Immature natural killer cell (primary cell): ENCODE data around the gene MYRF. TPM values are rescaled to one million over a fixed set of nuclear protein-coding genes. Genes with fewer than 3 reads are reported as not detected.
A peak's percentile ranks its signal among the peaks of the same experiment; 100 is the strongest.

Source experiments
- DNase-seq, 3 donors: peaks; one replicate each; pipeline ENCODE4 v3.0.0; 2022; ENCODE audit warnings: mixed read lengths in 1 of 3
- H3K27ac Mint-ChIP-seq, 6 donors: one replicate each; pipeline ENCODE4 v1.8.0; 2020; ENCODE audit warnings: mixed read lengths in 6 of 6, mild to moderate bottlenecking in 5 of 6, inconsistent platforms in 4 of 6, moderate library complexity in 3 of 6
- H3K27me3 Mint-ChIP-seq, 3 donors: one replicate each; pipeline ENCODE4 v1.8.0; 2020 to 2021; ENCODE audit warnings: low read depth in 3 of 3, mild to moderate bottlenecking in 3 of 3, mixed read lengths in 3 of 3, moderate library complexity in 3 of 3, inconsistent platforms in 1 of 3
- H3K36me3 Mint-ChIP-seq, 3 donors: one replicate each; pipeline ENCODE4 v1.8.0; 2020; ENCODE audit warnings: mixed read lengths in 3 of 3, inconsistent platforms in 2 of 3, mild to moderate bottlenecking in 2 of 3
- H3K4me1 Mint-ChIP-seq, 2 donors: one replicate each; pipeline ENCODE4 v1.8.0; 2020; ENCODE audit warnings: inconsistent platforms in 2 of 2, mild to moderate bottlenecking in 2 of 2, mixed read lengths in 2 of 2, moderate library complexity in 1 of 2
- H3K4me3 Mint-ChIP-seq, 5 donors: one replicate each; pipeline ENCODE4 v1.8.0; 2020; ENCODE audit warnings: mild to moderate bottlenecking in 5 of 5, mixed read lengths in 5 of 5, inconsistent platforms in 3 of 5, moderate library complexity in 3 of 5
- H3K9me3 Mint-ChIP-seq, 6 donors: one replicate each; pipeline ENCODE4 v1.8.0; 2020; ENCODE audit warnings: mild to moderate bottlenecking in 6 of 6, mixed read lengths in 6 of 6, inconsistent platforms in 4 of 6, moderate library complexity in 3 of 6
- polyA plus RNA-seq, 3 donors: library from polyadenylated mRNA; unstranded; fragments of 300-500 nt; fragmentation: Illumina TruSeq; gene quantifications; one replicate each; pipeline ENCODE4 v1.2.3, GENCODE V29; 2021

The MYRF gene
- polyA plus RNA-seq, 3 donors from 2014 or later: 0.43 to 2.4 TPM; not detected in 1

DNA sequence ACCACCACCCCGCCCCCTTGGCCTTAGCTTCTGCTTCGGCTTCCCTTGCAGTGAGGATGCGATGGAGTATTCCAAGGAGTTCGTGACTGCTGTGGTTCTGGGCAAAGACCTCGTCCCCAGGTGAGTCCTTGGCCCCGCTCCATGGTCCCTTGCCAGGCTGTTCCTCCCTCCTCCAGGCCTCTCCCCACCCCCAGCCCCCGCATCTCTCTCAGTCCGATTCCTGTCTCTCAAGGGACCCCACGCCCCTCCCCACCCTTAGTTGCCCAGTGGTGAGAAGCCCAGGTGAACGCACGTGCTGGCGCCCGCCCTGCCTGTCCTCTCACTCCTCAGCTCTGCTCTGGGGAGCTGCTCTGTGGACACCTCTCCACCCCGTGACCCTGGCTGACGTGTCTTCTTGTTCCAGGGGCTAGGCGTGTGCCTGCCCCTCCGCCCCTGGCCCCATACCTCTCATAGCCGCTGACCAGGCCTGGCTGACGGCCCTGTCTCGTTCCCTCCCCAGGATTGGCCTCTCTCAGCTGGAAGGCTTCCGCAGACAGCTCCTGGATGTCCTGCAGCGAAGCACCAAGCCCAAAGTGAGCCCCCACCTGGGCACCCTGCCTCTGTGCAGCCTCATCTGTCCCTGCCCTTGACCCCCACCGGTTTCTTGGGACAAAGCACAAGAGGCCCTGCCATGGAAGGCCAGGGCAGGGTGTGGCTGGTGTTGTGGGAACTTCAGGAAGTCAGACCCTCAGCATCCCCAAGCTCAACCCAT, 14.6 kb upstream of the MYRF start:
- no peak overlapping the region for H3K27ac Mint-ChIP-seq
- no peak overlapping the region for H3K4me3 Mint-ChIP-seq
- H3K36me3 Mint-ChIP-seq: no peaks in the 10 kb centered on the region
- H3K27me3 Mint-ChIP-seq: peaks cover 0 to 2% (median 2%) of the 10 kb centered on the region in 3 donors
- H3K4me1 Mint-ChIP-seq: peaks cover 4 to 5% of the 10 kb centered on the region in 2 donors
- H3K9me3 Mint-ChIP-seq: no peaks in the 10 kb centered on the region
- DNase-seq: no peak

- no peak for DNase-seq
- Mint-ChIP-seq H3K9me3 (no peaks in the 10 kb centered on the region), H3K36me3 (no peaks in the 10 kb centered on the region), H3K4me3 (no peak overlapping the region), H3K27me3 (peaks cover 0 to 2% (median 2%) of the 10 kb centered on the region in 3 donors), H3K27ac (no peak overlapping the region), H3K4me1 (no peaks in the 10 kb centered on the region)
These were observed 13.7 kb upstream of the MYRF start for GRCh38 chr11:61738776-61739175.

- Mint-ChIP-seq H3K27ac (no peak overlapping the region), H3K9me3 (no peaks in the 10 kb centered on the region), H3K4me1 (no peaks in the 10 kb centered on the region), H3K27me3 (peaks cover 0 to 2% (median 0%) of the 10 kb centered on the region in 3 donors), H3K36me3 (no peaks in the 10 kb centered on the region), H3K4me3 (no peak overlapping the region)
- no peak for DNase-seq
These were observed 13.0 kb upstream of the MYRF start for GRCh38 chr11:61739413-61739812.

DNA sequence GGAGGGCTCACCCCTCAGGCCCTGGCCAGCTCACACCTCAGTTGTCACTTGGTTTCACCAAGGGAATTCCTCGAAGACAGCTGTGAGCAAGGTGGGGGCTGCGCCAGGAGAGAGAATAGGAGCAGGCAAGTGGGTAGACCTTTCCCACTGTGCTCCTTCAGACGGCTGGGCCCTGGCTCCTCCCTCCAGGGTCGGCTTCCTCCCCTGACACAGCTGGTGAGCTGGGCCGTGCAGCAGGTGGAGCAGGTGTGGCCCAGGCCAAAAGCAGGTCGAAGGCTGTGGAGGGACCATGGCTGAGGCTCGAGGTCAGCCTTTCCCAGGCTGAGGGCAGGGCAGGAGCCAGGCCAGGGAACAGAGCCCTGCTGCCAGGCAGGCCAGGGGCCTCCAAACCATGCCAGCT, 12.5 kb upstream of the MYRF start:
- Mint-ChIP-seq H3K27ac (no peak overlapping the region), H3K4me3 (no peak overlapping the region), H3K36me3 (no peaks in the 10 kb centered on the region), H3K4me1 (no peaks in the 10 kb centered on the region), H3K27me3 (peaks cover 0 to 2% (median 0%) of the 10 kb centered on the region in 3 donors), H3K9me3 (no peaks in the 10 kb centered on the region)
- DNase-seq: no peak

GRCh38 chr11:61742391-61742790, 10.0 kb upstream of the MYRF start:
- DNase-seq: no peak
- no peaks in the 10 kb centered on the region for H3K27me3 Mint-ChIP-seq
- no peaks in the 10 kb centered on the region for H3K4me1 Mint-ChIP-seq
- no peak overlapping the region for H3K4me3 Mint-ChIP-seq
- no peaks in the 10 kb centered on the region for H3K36me3 Mint-ChIP-seq
- H3K27ac Mint-ChIP-seq: no peak overlapping the region
- H3K9me3 Mint-ChIP-seq: no peaks in the 10 kb centered on the region

DNA sequence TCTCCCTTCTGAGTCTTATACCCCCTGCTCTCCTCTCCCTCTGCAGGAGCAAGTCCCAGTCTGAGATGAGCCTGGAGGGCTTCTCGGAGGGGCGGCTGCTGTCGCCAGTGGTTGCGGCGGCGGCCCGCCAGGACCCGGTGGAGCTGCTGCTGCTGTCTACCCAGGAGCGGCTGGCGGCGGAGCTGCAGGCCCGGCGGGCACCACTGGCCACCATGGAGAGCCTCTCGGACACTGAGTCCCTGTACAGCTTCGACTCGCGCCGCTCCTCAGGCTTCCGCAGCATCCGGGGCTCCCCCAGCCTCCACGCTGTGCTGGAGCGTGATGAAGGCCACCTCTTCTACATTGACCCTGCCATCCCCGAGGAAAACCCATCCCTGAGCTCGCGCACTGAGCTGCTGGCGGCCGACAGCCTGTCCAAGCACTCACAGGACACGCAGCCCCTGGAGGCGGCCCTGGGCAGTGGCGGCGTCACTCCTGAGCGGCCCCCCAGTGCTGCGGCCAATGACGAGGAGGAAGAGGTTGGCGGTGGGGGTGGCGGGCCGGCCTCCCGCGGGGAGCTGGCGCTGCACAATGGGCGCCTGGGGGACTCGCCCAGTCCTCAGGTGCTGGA, 8.8 kb upstream of the MYRF start:
- DNase-seq: no peak
- Mint-ChIP-seq H3K27ac (no peak overlapping the region), H3K36me3 (no peaks in the 10 kb centered on the region), H3K27me3 (peaks cover 0 to 1% (median 0%) of the 10 kb centered on the region in 3 donors), H3K4me3 (no peak overlapping the region), H3K4me1 (no peaks in the 10 kb centered on the region), H3K9me3 (no peaks in the 10 kb centered on the region)

GRCh38 chr11:61744181-61744580, 8.3 kb upstream of the MYRF start:
- Mint-ChIP-seq H3K4me3 (no peak overlapping the region), H3K36me3 (no peaks in the 10 kb centered on the region), H3K9me3 (no peaks in the 10 kb centered on the region), H3K27me3 (peaks cover 0 to 1% (median 0%) of the 10 kb centered on the region in 3 donors), H3K27ac (no peak overlapping the region), H3K4me1 (no peaks in the 10 kb centered on the region)
- no peak for DNase-seq

DNA sequence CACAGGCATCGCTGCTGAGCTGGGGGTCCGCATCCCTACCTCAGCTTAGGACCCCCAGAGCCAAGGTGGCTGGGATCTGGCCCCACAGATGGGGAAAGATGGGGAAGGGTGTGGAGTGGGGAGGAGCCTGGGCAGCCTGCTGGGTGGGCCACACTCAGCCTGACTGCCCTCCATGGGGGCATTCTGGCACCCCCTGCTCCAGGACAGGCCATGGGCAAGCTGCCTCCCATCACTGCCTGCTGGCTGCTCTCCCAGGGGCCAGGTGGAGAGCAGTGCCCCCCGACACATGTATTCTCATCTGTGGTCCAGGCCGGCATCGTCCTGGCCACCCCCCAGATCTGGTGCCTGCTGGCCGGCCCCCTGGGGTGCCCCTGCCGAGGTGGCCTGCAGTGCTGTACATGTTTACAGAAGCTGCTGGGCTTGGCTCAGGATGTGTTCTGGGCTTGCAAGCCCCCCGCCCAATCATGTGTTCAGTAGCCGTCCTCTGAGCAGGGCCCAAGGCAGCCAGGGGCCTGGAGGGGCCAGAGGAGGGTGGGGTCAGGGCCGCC, 7.8 kb upstream of the MYRF start:
- peaks cover 0 to 3% (median 0%) of the 10 kb centered on the region in 3 donors for H3K27me3 Mint-ChIP-seq
- no peaks in the 10 kb centered on the region for H3K9me3 Mint-ChIP-seq
- no peaks in the 10 kb centered on the region for H3K4me1 Mint-ChIP-seq
- no peak for DNase-seq
- H3K36me3 Mint-ChIP-seq: no peaks in the 10 kb centered on the region
- no peak overlapping the region for H3K27ac Mint-ChIP-seq
- no peak overlapping the region for H3K4me3 Mint-ChIP-seq

DNA sequence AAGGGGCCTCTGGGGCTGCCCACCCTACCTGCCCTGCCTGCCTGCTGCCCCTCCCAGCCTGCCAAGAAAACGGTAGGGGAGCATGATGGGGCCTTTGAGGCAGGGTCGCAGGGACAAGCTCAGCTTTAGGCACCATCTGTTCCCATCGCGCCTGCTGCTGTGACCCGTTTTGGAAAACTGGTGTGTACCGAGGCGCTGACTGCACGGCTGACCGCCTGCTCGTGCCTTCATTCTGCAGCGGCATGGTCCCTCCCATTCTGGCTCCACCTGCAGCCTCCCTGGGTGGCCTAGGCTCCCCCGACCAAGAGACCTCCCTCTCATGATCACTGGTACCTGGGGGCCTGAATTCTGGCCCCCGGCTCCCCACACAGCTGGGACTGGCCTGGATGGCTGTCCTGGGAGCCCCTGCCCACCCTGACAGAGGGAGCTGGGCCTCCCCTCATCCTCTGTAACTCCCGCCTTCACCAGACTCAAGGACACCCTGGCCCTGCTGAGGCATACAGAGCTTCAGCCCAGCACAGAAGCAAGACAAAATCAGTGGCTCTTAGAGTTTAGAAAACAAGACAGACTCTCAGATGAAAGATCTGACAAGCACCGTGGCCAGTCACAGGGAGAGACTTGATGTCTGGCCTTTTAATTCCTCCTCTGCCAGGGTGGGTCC, 6.5 kb upstream of the MYRF start:
- no peak for DNase-seq
- Mint-ChIP-seq H3K27ac (no peak overlapping the region), H3K27me3 (peaks cover under 1 to 3% (median 2%) of the 10 kb centered on the region in 3 donors), H3K4me1 (peaks cover 0 to under 1% of the 10 kb centered on the region in 2 donors), H3K4me3 (no peak overlapping the region), H3K36me3 (no peaks in the 10 kb centered on the region), H3K9me3 (no peaks in the 10 kb centered on the region)

GRCh38 chr11:61746442-61747191, 5.8 kb upstream of the MYRF start:
- Mint-ChIP-seq H3K4me1 (peaks cover 0 to 4% of the 10 kb centered on the region in 2 donors), H3K27ac (no peak overlapping the region), H3K4me3 (no peak overlapping the region), H3K9me3 (no peaks in the 10 kb centered on the region), H3K36me3 (no peaks in the 10 kb centered on the region), H3K27me3 (peaks cover 4 to 6% (median 5%) of the 10 kb centered on the region in 3 donors)
- no peak for DNase-seq

- peak; percentile 21 to 40 (median 35) for DNase-seq
- Mint-ChIP-seq H3K27me3 (peaks cover 4 to 7% (median 6%) of the 10 kb centered on the region in 3 donors), H3K27ac (no peak overlapping the region), H3K36me3 (no peaks in the 10 kb centered on the region), H3K9me3 (no peaks in the 10 kb centered on the region), H3K4me1 (peaks cover 0 to 6% of the 10 kb centered on the region in 2 donors), H3K4me3 (no peak overlapping the region)
These were observed 5.1 kb upstream of the MYRF start for GRCh38 chr11:61747192-61747966.

GRCh38 chr11:61747967-61748285, 4.5 kb upstream of the MYRF start:
- no peak for DNase-seq
- Mint-ChIP-seq H3K4me1 (peaks cover 2 to 7% of the 10 kb centered on the region in 2 donors), H3K27ac (no peak overlapping the region), H3K27me3 (peaks cover 4 to 7% (median 6%) of the 10 kb centered on the region in 3 donors), H3K36me3 (no peaks in the 10 kb centered on the region), H3K9me3 (no peaks in the 10 kb centered on the region), H3K4me3 (no peak overlapping the region)

DNA sequence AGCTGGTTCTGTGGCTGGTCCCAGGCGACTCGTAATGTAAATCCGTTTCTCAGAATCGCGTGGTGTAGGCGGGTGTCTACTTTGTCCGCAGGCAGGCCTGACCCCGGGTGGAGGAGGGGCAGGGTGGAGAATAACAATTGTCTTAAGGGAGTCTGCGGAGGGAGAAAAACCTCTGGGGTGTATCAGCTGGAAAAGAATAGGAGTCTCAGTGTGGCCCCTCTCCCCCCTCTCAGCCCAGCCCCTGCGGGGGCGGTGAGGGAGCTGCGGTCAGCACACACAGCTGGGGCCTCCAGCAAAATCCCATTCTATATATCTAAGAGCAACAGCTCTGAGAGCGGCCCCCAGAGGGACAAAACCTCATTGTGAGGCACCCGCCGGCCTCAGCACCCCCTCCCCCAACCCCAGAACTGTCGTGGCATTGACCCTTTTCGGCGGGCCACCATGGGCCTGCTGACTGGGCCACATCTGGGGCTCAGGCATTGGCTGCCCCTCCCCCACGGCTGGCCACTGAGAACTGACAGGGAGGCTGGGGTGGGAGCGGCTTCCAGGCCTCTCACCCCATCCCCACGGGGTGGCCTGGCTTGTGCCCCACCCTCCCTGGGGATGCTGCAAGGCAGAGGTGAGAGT, 2.7 kb upstream of the MYRF start:
- Mint-ChIP-seq H3K27ac (no peak overlapping the region), H3K36me3 (no peaks in the 10 kb centered on the region), H3K4me3 (peak overlapping the region in 1 of 5 donors; percentile 1), H3K9me3 (no peaks in the 10 kb centered on the region), H3K27me3 (peaks cover 6 to 7% (median 7%) of the 10 kb centered on the region in 3 donors), H3K4me1 (peaks cover 7 to 12% of the 10 kb centered on the region in 2 donors)
- DNase-seq: no peak
